CD4-positive, alpha-beta memory T cell (primary cell): Measurements from ENCODE around the gene CEP72. TPM values are rescaled to one million over a fixed set of nuclear protein-coding genes. Genes with fewer than 3 reads are reported as not detected.
A peak's percentile ranks its signal among the peaks of the same experiment; 100 is the strongest.

Source experiments
- CTCF ChIA-PET: fragments of 350-600 bp; sonication (Branson Sonifier 250); formaldehyde crosslinking; loops from one replicate; lab custom pipeline; 2021; ENCODE audit warnings: inconsistent platforms; ENCODE audit not compliant: partially characterized antibody; lab: Charles Lee
- POLR2A ChIA-PET: fragments of 350-600 bp; sonication (Branson Sonifier 250); formaldehyde crosslinking; loops from one replicate; lab custom pipeline; 2021; ENCODE audit not compliant: partially characterized antibody; lab: Charles Lee
- DNase-seq, 5 donors: peaks; one replicate each; pipeline versions ENCODE4 v3.0.0 to v3.0.0-alpha.2; 2020 to 2022; ENCODE audit warnings: mixed read lengths in 1 of 5
- H3K27ac ChIP-seq: one replicate; pipeline ENCODE4 v1.7.0; 2013; ENCODE audit warnings: low read depth, low read length
- H3K27me3 ChIP-seq: 2 replicates; pipeline ENCODE4 v1.7.0; 2013; ENCODE audit warnings: mild to moderate bottlenecking, low read length, moderate library complexity; ENCODE audit not compliant: insufficient read depth
- H3K36me3 ChIP-seq: 2 replicates; pipeline ENCODE4 v1.7.0; 2013; ENCODE audit warnings: mild to moderate bottlenecking, low read length, moderate library complexity; ENCODE audit not compliant: insufficient read depth
- H3K4me1 ChIP-seq: 2 replicates; pipeline ENCODE4 v1.7.0; 2013; ENCODE audit warnings: mild to moderate bottlenecking, low read length, moderate library complexity; ENCODE audit not compliant: insufficient read depth
- H3K4me3 ChIP-seq, 2 donors: one replicate each; pipeline ENCODE4 v1.7.0; 2013; ENCODE audit warnings: low read length in 2 of 2, mild to moderate bottlenecking in 1 of 2
- H3K9me3 ChIP-seq, 2 donors: one replicate each; pipeline ENCODE4 v1.7.0; 2013; ENCODE audit warnings: low read length in 2 of 2, control low read depth in 1 of 2; ENCODE audit not compliant: control insufficient read depth in 1 of 2
- H3K27ac Mint-ChIP-seq, 7 donors: one replicate each; pipeline ENCODE4 v1.8.0; 2020 to 2021; ENCODE audit warnings: mixed read lengths in 7 of 7, mild to moderate bottlenecking in 6 of 7, inconsistent platforms in 3 of 7, moderate library complexity in 3 of 7
- H3K27me3 Mint-ChIP-seq, 2 donors: one replicate each; pipeline ENCODE4 v1.8.0; 2020 to 2021; ENCODE audit warnings: mixed read lengths in 2 of 2
- H3K36me3 Mint-ChIP-seq, 2 donors: one replicate each; pipeline ENCODE4 v1.8.0; 2020 to 2021; ENCODE audit warnings: mixed read lengths in 2 of 2, inconsistent platforms in 1 of 2, mild to moderate bottlenecking in 1 of 2
- H3K4me1 Mint-ChIP-seq, 4 donors: one replicate each; pipeline ENCODE4 v1.8.0; 2020 to 2021; ENCODE audit warnings: mixed read lengths in 4 of 4, mild to moderate bottlenecking in 1 of 4
- H3K4me3 Mint-ChIP-seq, 8 donors: one replicate each; pipeline ENCODE4 v1.8.0; 2020 to 2021; ENCODE audit warnings: mixed read lengths in 8 of 8, mild to moderate bottlenecking in 7 of 8, moderate library complexity in 6 of 8, inconsistent platforms in 3 of 8
- H3K9me3 Mint-ChIP-seq, 8 donors: one replicate each; pipeline ENCODE4 v1.8.0; 2020 to 2021; ENCODE audit warnings: mixed read lengths in 8 of 8, mild to moderate bottlenecking in 5 of 8, inconsistent platforms in 3 of 8, moderate library complexity in 1 of 8
- intact Hi-C: fragments of 100-400 bp; cut with micrococcal nuclease; formaldehyde crosslinking; loops from one replicate; pipeline ENCODE4 v1.15.1; 2023
- polyA plus RNA-seq, 2 donors: library from polyadenylated mRNA; unstranded; fragments of 300-500 nt; fragmentation: Illumina TruSeq; gene quantifications; one replicate each; pipeline ENCODE4 v1.2.3, GENCODE V29; 2021
- total RNA-seq, 2 experiments: library from RNA; stranded (reverse); gene quantifications; one replicate each; pipeline ENCODE4 v1.2.3, GENCODE V29; 2021

Gene CEP72
- total and polyA plus RNA-seq, 4 experiments from 2014 or later = 2.5 to 28.0 (median 16.2) TPM

DNA sequence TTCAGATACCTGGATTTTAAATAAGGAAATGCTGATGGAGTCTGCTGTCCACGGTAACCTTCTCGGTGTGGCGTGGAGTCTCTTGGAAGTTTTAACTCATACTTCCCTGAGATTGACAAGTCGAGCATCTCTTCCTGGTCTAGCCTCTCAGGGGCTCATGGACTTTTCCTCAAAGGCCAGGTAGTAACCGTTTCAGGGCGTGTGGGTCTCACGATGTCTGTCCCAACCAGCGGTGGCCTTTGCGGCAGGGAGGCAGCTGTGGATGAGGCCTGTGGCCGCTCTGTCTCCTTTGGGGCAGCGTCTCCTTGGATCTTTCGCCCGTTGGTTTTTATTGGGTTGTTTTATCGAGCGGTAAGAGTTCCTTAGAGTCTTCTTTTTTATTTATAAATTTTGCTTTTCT, 32.8 kb downstream of the CEP72 start:
- intact Hi-C loops = no loop called here

DNA sequence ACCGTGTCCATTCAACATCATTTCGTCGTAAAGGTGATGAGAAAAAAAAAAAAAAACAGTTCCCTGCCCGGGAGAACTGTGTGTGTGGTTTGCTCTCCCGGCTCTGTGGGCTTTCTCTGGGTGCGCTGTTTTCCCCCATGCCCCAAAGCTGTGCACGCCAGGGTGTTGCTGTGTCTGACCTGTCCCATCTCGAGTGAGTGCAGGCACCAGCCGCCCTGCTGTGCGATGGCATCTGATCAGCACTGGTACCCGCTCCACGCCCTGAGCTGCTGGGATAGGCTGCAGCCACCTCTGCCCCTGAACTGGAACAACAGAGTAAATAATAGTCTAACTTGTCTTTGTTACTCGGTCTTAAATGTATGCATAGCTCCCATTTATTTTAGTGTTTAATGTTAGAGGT, 33.3 kb downstream of the CEP72 start:
- CTCF ChIA-PET = no interaction called here
- Mint-ChIP-seq H3K27me3 (no peaks in the 10 kb centered on the region), H3K4me3 (no peak overlapping the region), H3K9me3 (no peaks in the 10 kb centered on the region), H3K36me3 (peaks cover 17 to 26% of the 10 kb centered on the region in 2 donors), H3K27ac (no peak overlapping the region), H3K4me1 (peaks cover 0 to 1% (median 0%) of the 10 kb centered on the region in 4 donors)
- Histone ChIP-seq H3K9me3 (no peaks in the 10 kb centered on the region), H3K4me3 (no peak overlapping the region), H3K36me3 (peaks cover 28% of the 10 kb centered on the region), H3K4me1 (no peaks in the 10 kb centered on the region), H3K27me3 (no peaks in the 10 kb centered on the region), H3K27ac (no peak overlapping the region)
- POLR2A ChIA-PET = no interaction called here
- intact Hi-C loops = no loop called here
- no peak for DNase-seq

More for the DNA sequence above, 32.8 kb downstream of the CEP72 start:
- no peak overlapping the region for H3K27ac ChIP-seq
- H3K4me1 ChIP-seq = no peaks in the 10 kb centered on the region
- Mint-ChIP-seq H3K27me3 (no peaks in the 10 kb centered on the region), H3K4me3 (no peak overlapping the region), H3K4me1 (peaks cover 0 to 1% (median 0%) of the 10 kb centered on the region in 4 donors), H3K36me3 (peaks cover 21 to 30% of the 10 kb centered on the region in 2 donors), H3K27ac (no peak overlapping the region), H3K9me3 (no peaks in the 10 kb centered on the region)
- ChIA-PET POLR2A (no interaction called here), CTCF (no interaction called here)
- peaks cover 32% of the 10 kb centered on the region for H3K36me3 ChIP-seq
- no peak for DNase-seq
- no peak overlapping the region for H3K4me3 ChIP-seq
- H3K9me3 ChIP-seq = no peaks in the 10 kb centered on the region
- no peaks in the 10 kb centered on the region for H3K27me3 ChIP-seq

DNA sequence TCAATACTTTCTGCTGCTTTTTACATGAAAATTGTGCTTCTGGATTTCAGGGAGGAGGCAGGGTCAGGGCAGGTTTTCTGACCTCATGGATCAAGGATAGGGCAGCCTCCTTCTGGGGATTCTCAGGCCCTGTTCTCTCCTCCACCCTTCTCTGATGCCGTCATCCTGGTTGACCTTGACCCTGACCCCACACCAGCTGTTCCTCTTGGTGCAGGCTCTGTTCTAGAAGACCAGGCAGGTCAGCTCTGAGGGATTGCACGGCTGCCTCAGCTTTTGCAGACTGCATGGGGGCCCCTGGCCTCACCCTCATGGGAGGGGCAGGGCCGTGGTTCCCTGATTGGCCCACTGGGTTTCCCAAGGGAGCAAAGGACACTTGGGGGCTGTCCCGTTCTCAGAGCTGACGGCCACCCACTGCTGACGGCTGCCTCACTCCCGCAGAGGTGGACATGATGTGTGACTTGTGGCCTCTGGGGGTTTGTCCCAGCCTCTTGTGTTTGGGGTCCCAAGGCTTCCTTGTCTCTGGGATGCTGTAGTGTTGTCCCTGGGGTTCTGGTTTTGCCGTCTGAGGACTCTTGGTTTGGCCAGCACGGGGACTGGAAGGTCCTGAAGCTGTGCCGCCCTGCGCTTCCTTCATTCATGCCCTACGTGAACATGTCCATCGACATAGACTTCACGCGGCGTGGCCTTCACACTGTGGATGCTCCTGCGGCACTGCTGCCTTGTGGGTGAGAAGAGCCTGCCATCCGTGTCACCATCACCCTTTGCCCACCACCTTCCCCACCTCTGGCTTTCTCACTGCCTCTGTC, 34.5 kb downstream of the CEP72 start:
- Mint-ChIP-seq H3K4me3 (no peak overlapping the region), H3K27ac (no peak overlapping the region), H3K36me3 (peaks cover 13 to 15% of the 10 kb centered on the region in 2 donors), H3K9me3 (no peaks in the 10 kb centered on the region), H3K4me1 (peaks cover 0 to 1% (median 0%) of the 10 kb centered on the region in 4 donors), H3K27me3 (no peaks in the 10 kb centered on the region)
- Histone ChIP-seq H3K4me1 (no peaks in the 10 kb centered on the region), H3K4me3 (no peak overlapping the region), H3K9me3 (no peaks in the 10 kb centered on the region), H3K36me3 (peaks cover 24% of the 10 kb centered on the region), H3K27ac (no peak overlapping the region), H3K27me3 (no peaks in the 10 kb centered on the region)
- POLR2A ChIA-PET = no interaction called here
- intact Hi-C loops = no loop called here
- DNase-seq = no peak
- CTCF ChIA-PET = no interaction called here

DNA sequence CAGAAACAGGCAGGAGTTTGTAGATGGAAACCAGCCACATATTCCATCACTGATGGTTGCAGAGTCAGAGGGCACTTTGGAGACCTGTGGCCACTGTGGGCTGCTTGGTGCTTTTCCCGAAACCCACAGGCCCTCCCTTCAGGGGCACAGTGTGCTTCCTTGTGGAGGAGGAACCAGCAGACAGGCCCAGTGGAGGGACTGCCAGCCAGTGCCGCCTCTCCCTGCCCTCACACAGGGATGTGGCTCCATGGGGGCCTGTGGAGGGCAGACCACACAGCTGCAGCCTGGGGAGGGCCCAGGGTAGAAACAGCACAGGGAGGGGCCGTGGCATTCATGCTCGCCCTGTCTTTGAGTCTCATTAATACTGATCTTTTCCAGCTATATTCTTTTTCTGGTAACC, 35.2 kb downstream of the CEP72 start:
- POLR2A ChIA-PET = no interaction called here
- no peak for DNase-seq
- Mint-ChIP-seq H3K9me3 (no peaks in the 10 kb centered on the region), H3K36me3 (peaks cover 13 to 16% of the 10 kb centered on the region in 2 donors), H3K27me3 (no peaks in the 10 kb centered on the region), H3K4me3 (no peak overlapping the region), H3K4me1 (peaks cover 0 to 1% (median 0%) of the 10 kb centered on the region in 4 donors), H3K27ac (no peak overlapping the region)
- H3K4me3 ChIP-seq = no peak overlapping the region
- no peaks in the 10 kb centered on the region for H3K4me1 ChIP-seq
- CTCF ChIA-PET = no interaction called here
- no peaks in the 10 kb centered on the region for H3K9me3 ChIP-seq
- H3K36me3 ChIP-seq = peaks cover 24% of the 10 kb centered on the region
- H3K27ac ChIP-seq = no peak overlapping the region
- H3K27me3 ChIP-seq = no peaks in the 10 kb centered on the region
- intact Hi-C loops = no loop called here

DNA sequence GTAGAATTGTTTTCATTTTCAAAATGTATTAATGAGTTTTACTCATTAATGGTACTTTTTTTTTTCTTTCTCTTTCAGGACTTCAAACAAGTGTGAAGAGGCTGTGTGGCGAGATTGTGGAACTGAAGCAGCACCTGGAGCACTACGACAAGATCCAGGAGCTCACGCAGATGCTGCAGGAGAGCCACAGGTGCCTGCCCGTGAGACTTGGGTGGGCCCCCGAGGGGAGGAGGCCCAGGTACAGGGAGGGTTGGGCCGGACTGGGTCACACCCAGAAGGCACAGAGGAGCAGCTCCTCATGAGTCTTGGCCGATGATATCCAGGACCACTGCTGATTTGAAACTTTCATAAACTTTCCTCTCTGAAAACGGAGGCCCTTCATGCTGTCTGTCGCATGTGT, 35.6 kb downstream of the CEP72 start:
- no peak for DNase-seq
- H3K4me3 Mint-ChIP-seq = no peak overlapping the region
- CTCF ChIA-PET = no interaction called here
- no peaks in the 10 kb centered on the region for H3K9me3 ChIP-seq
- H3K27ac ChIP-seq = no peak overlapping the region
- intact Hi-C loops = no loop called here
- H3K27ac Mint-ChIP-seq = peak overlapping the region in 1 of 7 donors; percentile 50
- no peaks in the 10 kb centered on the region for H3K27me3 ChIP-seq
- POLR2A ChIA-PET = no interaction called here
- no peaks in the 10 kb centered on the region for H3K4me1 ChIP-seq
- H3K36me3 ChIP-seq = peaks cover 26% of the 10 kb centered on the region
- H3K36me3 Mint-ChIP-seq = peaks cover 13 to 21% of the 10 kb centered on the region in 2 donors
- no peaks in the 10 kb centered on the region for H3K9me3 Mint-ChIP-seq
- H3K4me1 Mint-ChIP-seq = peaks cover 0 to 1% (median 0%) of the 10 kb centered on the region in 4 donors
- H3K27me3 Mint-ChIP-seq = no peaks in the 10 kb centered on the region
- no peak overlapping the region for H3K4me3 ChIP-seq

DNA sequence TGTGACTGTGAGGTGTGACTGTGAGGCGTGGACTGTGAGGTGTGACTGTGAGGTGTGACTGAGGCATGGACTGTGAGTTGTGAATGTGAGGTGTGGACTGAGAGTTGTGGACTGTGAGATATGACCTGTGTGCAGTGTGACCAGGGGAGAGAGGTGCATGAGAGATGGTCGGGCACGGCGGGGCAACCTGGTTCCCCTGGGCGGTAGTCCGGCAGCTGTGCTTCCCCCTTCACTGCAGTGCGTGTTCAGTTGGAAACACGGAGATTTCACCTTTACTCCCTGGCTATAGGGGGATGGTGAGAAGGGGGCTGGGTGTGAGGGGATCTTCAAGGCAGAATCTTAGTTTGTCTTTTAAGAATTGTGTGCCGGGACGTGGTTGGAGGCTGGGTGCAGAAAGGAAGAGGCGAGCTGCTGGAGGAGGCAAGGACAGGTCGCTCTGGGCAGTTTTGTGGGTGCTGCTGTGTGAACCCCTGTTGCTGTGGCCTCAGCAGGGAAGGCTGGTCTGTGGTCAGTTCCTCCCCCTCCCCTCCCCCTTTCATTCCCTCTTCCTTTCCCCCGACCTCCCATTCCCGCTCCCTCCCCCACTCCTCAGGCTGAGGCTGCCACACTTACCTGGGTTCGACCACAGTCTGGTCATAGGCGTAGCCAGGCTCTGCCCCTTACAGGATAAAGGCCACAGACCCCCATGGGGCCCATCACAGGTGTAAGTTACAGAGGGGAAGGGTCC, 39.3 kb downstream of the CEP72 start:
- H3K4me3 Mint-ChIP-seq = no peak overlapping the region
- Histone ChIP-seq H3K36me3 (peaks cover 27% of the 10 kb centered on the region), H3K4me3 (no peak overlapping the region), H3K27me3 (no peaks in the 10 kb centered on the region), H3K27ac (no peak overlapping the region), H3K4me1 (no peaks in the 10 kb centered on the region), H3K9me3 (no peaks in the 10 kb centered on the region)
- POLR2A ChIA-PET = no interaction called here
- no peak overlapping the region for H3K27ac Mint-ChIP-seq
- intact Hi-C loops = no loop called here
- CTCF ChIA-PET = no interaction called here
- H3K4me1 Mint-ChIP-seq = peaks cover 0 to 4% (median 0%) of the 10 kb centered on the region in 4 donors
- no peak for DNase-seq
- H3K36me3 Mint-ChIP-seq = peaks cover 15 to 21% of the 10 kb centered on the region in 2 donors
- H3K9me3 Mint-ChIP-seq = no peaks in the 10 kb centered on the region
- no peaks in the 10 kb centered on the region for H3K27me3 Mint-ChIP-seq

DNA sequence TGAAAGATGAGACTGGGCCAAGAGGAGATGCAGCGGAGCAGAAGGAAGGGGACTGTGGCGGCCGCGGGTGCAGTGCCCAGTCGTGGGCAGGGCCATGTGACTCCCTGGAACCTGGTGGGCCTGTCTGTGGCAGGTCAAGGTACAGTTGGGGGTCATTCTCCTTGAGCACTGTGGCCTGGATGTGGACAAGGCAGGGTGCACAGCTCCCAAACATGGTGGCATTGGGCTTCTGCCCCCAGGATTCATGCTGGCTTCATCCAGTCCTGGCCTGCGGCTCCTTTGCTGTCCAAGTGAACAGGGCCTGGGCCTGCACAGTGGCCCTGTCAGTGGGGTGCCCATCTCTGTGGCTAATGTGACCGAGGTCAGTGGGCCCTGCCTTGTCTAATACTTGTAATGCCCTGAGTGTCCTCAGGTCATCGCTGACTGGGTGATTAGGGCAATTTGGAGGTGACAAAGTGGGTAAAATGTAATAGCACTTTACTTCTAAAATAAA, 39.9 kb downstream of the CEP72 start:
- intact Hi-C loops = no loop called here
- no peak for DNase-seq
- Mint-ChIP-seq H3K4me1 (peaks cover 0 to 4% (median 0%) of the 10 kb centered on the region in 4 donors), H3K27ac (peak overlapping the region in 1 of 7 donors; percentile 75), H3K27me3 (no peaks in the 10 kb centered on the region), H3K36me3 (peaks cover 19 to 27% of the 10 kb centered on the region in 2 donors), H3K4me3 (no peak overlapping the region), H3K9me3 (no peaks in the 10 kb centered on the region)
- H3K27me3 ChIP-seq = no peaks in the 10 kb centered on the region
- POLR2A ChIA-PET = no interaction called here
- CTCF ChIA-PET = no interaction called here
- no peaks in the 10 kb centered on the region for H3K9me3 ChIP-seq
- H3K4me3 ChIP-seq = no peak overlapping the region
- no peaks in the 10 kb centered on the region for H3K4me1 ChIP-seq
- peaks cover 21% of the 10 kb centered on the region for H3K36me3 ChIP-seq
- H3K27ac ChIP-seq = no peak overlapping the region
